Hypothalamus (tissue), 51 donors: Measurements from ENCODE around the gene PDE11A.

Source experiments
- DNase-seq, 51 donors: peaks; one replicate each; lab custom pipeline; 2025; lab: John Stamatoyannopoulos, UW

Gene PDE11A

GRCh38 chr2:177611310-177611886 is 461.2 kb downstream of the PDE11A start:
- DNase-seq = no peak

- DNase-seq = no peak
Observed at GRCh38 chr2:177610813-177611212, 461.8 kb downstream of the PDE11A start.

GRCh38 chr2:177606636-177607035 is 465.9 kb downstream of the PDE11A start:
- DNase-seq = no peak

DNA sequence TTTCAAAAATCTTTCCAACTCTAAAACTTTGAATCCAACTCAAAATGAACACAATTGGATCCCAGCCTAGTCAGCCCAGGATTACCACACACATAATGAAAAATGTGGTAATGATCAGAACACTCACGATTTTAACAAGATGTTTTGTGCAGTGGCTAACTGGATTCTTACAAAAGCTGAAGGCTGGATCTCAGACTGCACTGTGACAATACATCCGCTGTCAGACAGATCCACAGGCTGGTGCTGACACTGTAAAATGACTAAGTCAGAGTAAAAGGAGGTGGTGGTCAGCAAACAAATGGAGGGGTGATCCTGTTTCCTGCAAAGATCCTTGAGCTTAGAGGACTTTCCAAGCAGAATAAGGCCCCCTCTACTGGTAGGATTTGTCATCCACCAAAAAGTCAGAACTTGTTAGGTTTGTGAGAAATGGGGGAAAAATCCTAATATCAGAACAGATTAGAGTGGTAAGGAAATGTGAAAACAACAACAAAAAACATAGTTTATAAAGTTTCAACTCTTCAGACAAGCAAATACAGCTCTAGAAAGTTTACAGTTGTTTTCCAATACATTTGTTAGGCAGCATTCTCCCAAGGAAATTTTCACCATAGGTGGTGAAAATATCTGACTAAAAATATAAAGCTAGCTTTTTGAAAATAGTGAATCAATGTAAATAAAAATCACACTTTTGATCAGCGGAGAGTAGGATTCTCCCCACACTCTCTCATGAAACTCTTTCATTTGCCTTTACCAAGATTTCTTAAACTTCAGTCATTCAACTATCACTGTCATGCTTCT is 468.1 kb downstream of the PDE11A start:
- DNase-seq = peak in 7 of 51 donors; percentile 6 to 51 (median 14)

- DNase-seq = no peak
Observed at GRCh38 chr2:177603768-177604167, 468.8 kb downstream of the PDE11A start.

- DNase-seq = no peak
Observed at GRCh38 chr2:177603181-177603580, 469.4 kb downstream of the PDE11A start.

- no peak for DNase-seq
Observed at GRCh38 chr2:177602611-177603164, 469.9 kb downstream of the PDE11A start.

- no peak for DNase-seq
Observed at GRCh38 chr2:177600917-177601316, 471.7 kb downstream of the PDE11A start.

- no peak for DNase-seq
Observed at GRCh38 chr2:177599956-177600355, 472.6 kb downstream of the PDE11A start.

DNA sequence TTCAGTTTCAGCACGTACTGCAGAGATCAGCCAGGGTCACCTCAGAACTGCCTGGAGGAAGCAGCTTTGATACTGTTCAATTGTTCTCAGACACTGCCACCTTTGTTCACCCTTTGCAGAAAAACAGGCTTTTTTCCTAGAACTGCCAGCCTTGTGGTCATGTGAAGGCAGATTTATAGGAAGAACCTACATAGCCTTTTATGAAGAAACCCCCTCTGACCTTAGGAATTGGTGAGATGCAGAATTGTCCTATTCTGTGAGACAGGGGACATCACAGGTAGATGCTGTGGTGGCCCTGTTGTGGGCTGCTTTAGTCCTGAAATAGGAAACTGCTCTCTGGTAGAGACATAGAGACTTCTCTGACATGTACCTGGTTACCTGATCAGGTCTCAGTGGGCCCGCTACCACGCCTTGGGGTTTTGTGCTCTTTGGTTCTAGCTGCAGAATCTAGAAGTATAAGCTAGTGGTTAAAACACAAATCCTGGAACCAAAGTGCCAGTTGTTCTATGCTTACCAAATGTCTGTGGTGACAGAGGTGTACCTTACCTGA is 473.4 kb downstream of the PDE11A start:
- DNase-seq = peak in 2 of 51 donors; percentile 9 to 20

DNA sequence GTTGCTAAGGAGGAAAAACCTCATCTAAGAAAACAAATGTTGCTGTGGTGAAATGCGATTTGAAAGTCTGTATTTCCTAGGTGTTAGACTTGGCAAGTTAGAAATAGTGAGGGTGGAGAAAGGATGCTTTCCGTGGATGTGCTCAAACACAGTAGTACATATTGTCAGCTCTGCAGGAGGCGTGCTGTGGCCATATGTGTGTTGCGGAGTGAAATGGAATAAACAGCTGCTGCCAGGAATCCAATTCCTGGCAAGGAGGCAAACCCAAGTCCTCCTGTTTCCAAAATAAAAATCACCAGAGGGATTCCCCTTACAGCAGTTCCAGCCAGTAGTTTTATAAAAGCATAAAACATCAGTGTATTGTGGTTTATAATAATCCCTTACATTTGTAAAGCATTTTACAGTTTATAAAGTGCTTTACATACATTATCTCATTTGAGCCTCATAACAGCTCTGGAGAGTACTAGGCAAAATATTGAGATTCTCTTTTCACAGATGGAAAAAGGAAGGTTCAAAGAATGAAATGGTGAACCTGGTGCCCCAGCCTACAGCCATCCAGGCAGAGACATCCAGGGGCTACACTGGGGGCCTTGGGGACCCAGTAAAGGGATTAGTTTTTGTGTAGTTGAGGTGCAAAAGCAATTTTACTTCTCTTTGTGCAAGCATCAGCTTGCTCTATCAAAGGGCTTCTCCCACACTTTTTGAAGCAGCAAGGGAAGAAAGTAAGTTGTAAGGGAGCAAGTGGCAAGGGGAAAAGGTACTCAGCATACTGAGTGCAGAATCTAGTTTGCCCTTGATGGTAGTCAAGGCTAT is 474.0 kb downstream of the PDE11A start:
- DNase-seq = peak in 8 of 51 donors; percentile 2 to 18 (median 4)

DNA sequence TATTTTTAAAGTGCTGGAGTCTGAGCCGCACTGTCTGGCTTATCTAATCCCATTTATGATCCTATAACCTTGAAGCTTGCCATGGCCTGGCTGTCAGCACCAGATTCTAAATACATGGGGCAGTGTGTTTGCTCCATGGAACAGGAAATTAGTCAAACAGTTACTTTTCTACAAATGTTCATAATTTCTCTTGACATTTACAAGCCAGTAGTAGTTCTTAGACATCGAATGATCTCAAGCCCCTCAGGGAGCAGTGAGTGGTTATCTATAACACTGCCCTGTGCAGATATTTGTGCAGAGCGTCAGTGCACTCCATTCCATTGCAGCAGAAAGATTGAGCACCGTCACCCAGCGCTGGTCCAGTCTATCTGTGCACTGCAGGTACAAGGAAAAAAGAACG is 474.8 kb downstream of the PDE11A start:
- no peak for DNase-seq

GRCh38 chr2:177596866-177597265 is 475.7 kb downstream of the PDE11A start:
- DNase-seq = no peak

GRCh38 chr2:177595126-177595845 is 477.3 kb downstream of the PDE11A start:
- peak in 3 of 51 donors; percentile 17 to 41 (median 26) for DNase-seq

- DNase-seq = no peak
Observed at GRCh38 chr2:177593402-177593801, 479.2 kb downstream of the PDE11A start.

DNA sequence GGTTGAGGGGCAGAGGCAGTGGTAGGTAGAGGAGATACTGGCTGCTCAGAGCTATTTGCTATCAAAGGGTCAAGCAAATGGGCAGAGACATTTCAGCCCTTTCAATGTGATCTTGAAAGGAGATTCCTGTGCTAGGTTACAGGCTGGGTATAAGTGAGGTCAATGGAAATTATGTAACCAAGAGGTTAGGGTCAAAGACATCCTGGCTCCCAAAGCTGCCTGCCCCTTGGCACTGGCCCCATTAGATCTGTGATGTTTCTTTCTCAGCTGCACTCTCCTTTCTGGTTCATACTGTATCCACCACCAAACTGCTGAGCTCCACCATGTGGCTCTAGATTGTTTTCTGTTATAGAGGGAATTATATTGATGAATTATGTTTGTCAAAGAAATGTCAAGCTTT is 479.6 kb downstream of the PDE11A start:
- DNase-seq = no peak

DNA sequence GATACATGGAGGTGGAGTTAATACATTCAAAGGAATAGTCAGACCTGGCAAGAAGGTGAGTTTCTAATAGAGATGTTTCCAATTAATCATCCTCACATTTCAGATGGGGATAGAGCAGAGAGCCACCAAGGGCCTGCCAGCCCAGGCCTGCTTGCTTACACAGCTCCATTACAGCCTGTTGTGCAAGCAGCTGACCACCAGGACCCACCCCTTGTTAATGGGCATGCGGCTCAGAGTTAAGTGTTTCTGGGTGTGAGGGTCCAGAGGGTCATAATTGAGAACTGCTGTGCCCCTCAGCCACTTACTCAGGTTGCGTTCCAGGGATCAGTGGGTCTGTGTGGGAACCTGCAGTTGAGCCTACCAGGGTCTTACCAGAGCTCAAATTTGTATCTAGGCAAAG is 480.2 kb downstream of the PDE11A start:
- no peak for DNase-seq

GRCh38 chr2:177589186-177589585 is 483.4 kb downstream of the PDE11A start:
- no peak for DNase-seq

GRCh38 chr2:177588671-177589070 is 483.9 kb downstream of the PDE11A start:
- no peak for DNase-seq

- no peak for DNase-seq
Observed at GRCh38 chr2:177587371-177587770, 485.2 kb downstream of the PDE11A start.
